Choroid plexus epithelial cell (primary cell): ENCODE data around the gene ZNF358.

Experiments used
- DNase-seq: peaks from one replicate; pipeline ENCODE4 v3.0.0-alpha.2; 2010; ENCODE audit warnings: low read depth
- H3K4me3 ChIP-seq: 2 replicates; pipeline ENCODE4 v1.5.1; 2011; ENCODE audit warnings: low read depth, mild to moderate bottlenecking, control low read depth, low read length, moderate library complexity
- CTCF ChIP-seq: conservative IDR thresholded peaks from 2 replicates; pipeline ENCODE4 v1.5.1; 2011; ENCODE audit warnings: low read depth, mild to moderate bottlenecking, control low read depth, inconsistent platforms, low read length, moderate library complexity

Gene ZNF358

GRCh38 chr19:7550987-7551761 lies 35.3 kb downstream of the ZNF358 start:
- H3K4me3 ChIP-seq, result peak overlapping the region; percentile 50
- no peak for TF ChIP-seq CTCF
- peak; percentile 85 for DNase-seq

DNA sequence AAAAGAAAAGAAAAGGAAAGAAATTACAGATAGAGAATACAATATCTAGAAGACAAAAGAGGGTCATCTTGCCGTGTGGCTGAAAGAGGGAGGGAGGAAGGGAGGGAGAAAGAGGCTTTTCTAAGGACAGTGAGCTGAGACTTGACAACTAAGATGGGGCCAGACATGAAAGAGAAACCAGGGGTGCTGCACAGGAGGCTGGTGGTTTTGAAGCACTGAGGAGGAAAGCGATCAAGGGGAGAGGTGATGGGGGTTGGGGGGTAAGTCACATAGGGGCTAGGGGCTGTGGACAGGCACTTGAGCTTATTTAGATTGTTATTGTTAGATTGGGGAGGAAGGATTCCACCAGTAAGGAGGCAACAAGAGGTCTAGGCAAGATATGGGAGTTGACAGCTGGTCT lies 36.9 kb downstream of the ZNF358 start:
- H3K4me3 ChIP-seq, result no peak overlapping the region
- TF ChIP-seq CTCF, result no peak
- DNase-seq, result no peak

DNA sequence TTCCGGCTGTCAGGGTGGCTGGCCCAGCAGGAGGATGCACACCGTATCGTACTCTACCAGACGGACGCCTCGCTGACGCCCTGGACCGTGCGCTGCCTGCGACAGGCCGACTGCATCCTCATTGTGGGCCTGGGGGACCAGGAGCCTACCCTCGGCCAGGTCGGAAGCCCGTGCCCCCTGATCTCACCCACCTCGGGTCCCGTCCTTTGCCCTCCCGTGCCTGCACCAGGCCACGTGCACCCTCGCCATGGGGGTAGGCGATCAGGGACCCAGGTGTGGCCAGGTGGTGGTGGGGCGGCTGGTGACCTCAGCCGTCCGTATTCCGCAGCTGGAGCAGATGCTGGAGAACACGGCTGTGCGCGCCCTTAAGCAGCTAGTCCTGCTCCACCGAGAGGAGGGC lies 38.7 kb downstream of the ZNF358 start:
- no peak overlapping the region for H3K4me3 ChIP-seq
- no peak for TF ChIP-seq CTCF

DNA sequence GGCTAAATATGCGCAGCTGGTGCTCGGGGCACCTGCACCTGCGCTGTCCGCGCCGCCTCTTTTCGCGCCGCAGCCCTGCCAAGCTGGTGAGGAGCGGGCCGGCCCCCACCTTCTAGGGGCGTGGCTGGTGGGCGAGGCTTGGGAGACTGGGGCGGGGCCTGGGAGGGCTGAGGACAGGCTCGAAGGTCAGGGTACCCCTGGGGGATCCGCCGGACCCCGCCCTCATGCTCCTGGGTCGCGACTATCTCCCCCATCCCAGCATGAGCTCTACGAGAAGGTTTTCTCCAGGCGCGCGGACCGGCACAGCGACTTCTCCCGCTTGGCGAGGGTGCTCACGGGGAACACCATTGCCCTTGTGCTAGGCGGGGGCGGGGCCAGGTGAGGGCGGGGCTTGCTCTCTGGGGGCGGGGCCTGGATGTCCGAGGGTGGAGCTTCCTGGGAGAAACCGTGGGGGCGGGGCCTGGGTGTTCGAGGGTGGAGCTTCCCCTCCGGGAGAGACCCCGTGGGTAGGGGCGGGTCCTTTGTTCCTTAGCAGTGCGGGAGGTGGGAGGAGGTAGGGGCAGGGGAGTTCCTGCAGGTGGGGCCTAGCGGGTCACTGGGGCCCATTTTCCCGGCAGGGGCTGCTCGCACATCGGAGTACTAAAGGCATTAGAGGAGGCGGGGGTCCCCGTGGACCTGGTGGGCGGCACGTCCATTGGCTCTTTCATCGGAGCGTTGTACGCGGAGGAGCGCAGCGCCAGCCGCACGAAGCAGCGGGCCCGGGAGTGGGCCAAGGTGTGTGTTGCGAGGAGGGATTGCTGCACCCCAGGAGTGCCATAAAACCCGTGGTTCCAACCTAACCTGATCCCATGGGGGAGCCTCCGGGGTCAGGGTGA lies 39.3 kb downstream of the ZNF358 start:
- no peak overlapping the region for H3K4me3 ChIP-seq
- TF ChIP-seq CTCF, result no peak
- DNase-seq, result no peak

More for the DNA sequence above, 38.7 kb downstream of the ZNF358 start:
- no peak for DNase-seq

DNA sequence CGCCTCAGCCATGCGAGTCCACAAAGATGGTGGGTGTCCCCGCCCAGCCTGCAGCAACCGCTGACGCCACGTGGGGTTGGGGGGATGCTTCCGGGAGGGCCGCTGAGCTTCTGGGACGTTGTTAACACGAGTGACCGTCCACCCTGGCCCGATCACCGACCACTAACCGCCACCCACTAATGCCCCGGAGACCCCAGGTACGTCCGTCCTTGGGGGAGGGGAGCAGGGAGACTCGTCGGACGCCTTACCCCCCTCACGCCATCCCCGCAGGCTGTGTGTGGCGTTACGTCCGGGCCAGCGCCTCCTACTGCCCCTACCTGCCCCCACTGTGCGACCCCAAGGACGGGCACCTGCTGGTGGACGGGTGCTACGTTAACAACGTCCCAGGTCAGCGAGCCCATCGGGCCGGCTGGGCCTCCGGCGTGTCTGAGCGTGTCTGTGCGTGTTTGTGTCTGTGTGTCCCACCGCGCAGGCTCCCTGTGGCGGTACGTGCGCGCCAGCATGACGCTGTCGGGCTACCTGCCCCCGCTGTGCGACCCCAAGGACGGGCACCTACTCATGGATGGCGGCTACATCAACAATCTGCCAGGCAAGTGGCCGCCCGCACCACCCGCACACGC lies 40.9 kb downstream of the ZNF358 start:
- no peak for TF ChIP-seq CTCF
- H3K4me3 ChIP-seq, result no peak overlapping the region
- no peak for DNase-seq

DNA sequence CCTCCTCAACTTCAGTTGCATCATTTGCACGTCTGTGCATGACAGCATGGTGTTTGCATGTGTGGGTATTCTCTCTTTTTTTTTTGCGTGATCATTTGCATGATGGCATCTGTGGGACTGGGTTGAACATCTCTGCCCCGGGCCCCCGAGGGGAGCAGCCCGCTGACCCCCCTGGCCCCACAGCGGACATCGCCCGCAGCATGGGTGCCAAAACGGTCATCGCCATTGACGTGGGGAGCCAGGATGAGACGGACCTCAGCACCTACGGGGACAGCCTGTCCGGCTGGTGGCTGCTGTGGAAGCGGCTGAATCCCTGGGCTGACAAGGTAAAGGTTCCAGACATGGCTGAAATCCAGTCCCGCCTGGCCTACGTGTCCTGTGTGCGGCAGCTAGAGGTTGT lies 42.8 kb downstream of the ZNF358 start:
- no peak for DNase-seq
- no peak overlapping the region for H3K4me3 ChIP-seq
- TF ChIP-seq CTCF, result no peak
